Measurements from ENCODE around the gene JPH2.
A peak's percentile ranks its signal among the peaks of the same experiment; 100 is the strongest.
"Not testable (repeated sequence)": the region's sequence is repeated elsewhere in the genome, so short reads cannot be mapped to it uniquely, and the experiment has no call there.

JPH2 gene

GRCh38 chr20:44207126-44207723 is 20.2 kb upstream of the JPH2 start:
- DNase-seq (no peak), ATAC-seq (replicated peaks) (no peak)
- H3K27me3 Mint-ChIP-seq, result no peaks in the 10 kb centered on the region
- peaks cover 58% of the 10 kb centered on the region for H3K36me3 Mint-ChIP-seq (ENCODE audit: insufficient read depth)
- peak overlapping the region in 1 of 2 donors; percentile 36 for H3K4me3 Mint-ChIP-seq
- no peaks in the 10 kb centered on the region for H3K9me3 Mint-ChIP-seq
- peaks cover 32 to 45% of the 10 kb centered on the region in 2 donors for H3K4me1 Mint-ChIP-seq (ENCODE audit: low read depth in 2 of 2)
- H3K27ac Mint-ChIP-seq, result peak overlapping the region in 1 of 2 donors; percentile 35

GRCh38 chr20:44206132-44206531 is 19.1 kb upstream of the JPH2 start:
- peaks cover 62% of the 10 kb centered on the region for H3K36me3 Mint-ChIP-seq (ENCODE audit: insufficient read depth)
- no peak overlapping the region for H3K4me3 Mint-ChIP-seq
- no peak for ATAC-seq (replicated peaks)
- no peak for DNase-seq
- H3K4me1 Mint-ChIP-seq (ENCODE audit: low read depth in 2 of 2), result peaks cover 28 to 40% of the 10 kb centered on the region in 2 donors
- H3K27ac Mint-ChIP-seq, result peak overlapping the region in 1 of 2 donors; percentile 17
- H3K9me3 Mint-ChIP-seq, result no peaks in the 10 kb centered on the region
- H3K27me3 Mint-ChIP-seq, result no peaks in the 10 kb centered on the region

- H3K36me3 Mint-ChIP-seq (ENCODE audit: insufficient read depth), result peaks cover 62% of the 10 kb centered on the region
- no peak overlapping the region for H3K27ac Mint-ChIP-seq
- H3K4me1 Mint-ChIP-seq (ENCODE audit: low read depth in 2 of 2), result peaks cover 29 to 35% of the 10 kb centered on the region in 2 donors
- ATAC-seq (replicated peaks), result no peak
- H3K27me3 Mint-ChIP-seq, result no peaks in the 10 kb centered on the region
- DNase-seq, result no peak
- no peak overlapping the region for H3K4me3 Mint-ChIP-seq
- no peaks in the 10 kb centered on the region for H3K9me3 Mint-ChIP-seq
Observed at GRCh38 chr20:44204832-44205215, 17.8 kb upstream of the JPH2 start.

GRCh38 chr20:44204156-44204831 is 17.3 kb upstream of the JPH2 start:
- no peak for DNase-seq
- Mint-ChIP-seq H3K9me3 (no peaks in the 10 kb centered on the region), H3K27ac (no peak overlapping the region), H3K27me3 (no peaks in the 10 kb centered on the region), H3K36me3 (ENCODE audit: insufficient read depth) (peaks cover 56% of the 10 kb centered on the region), H3K4me1 (ENCODE audit: low read depth in 2 of 2) (peaks cover 25 to 34% of the 10 kb centered on the region in 2 donors), H3K4me3 (no peak overlapping the region)
- no peak for ATAC-seq (replicated peaks)

GRCh38 chr20:44203161-44203560 is 16.2 kb upstream of the JPH2 start:
- Mint-ChIP-seq H3K4me3 (no peak overlapping the region), H3K27ac (peak overlapping the region in 1 of 2 donors; percentile 70), H3K36me3 (ENCODE audit: insufficient read depth) (peaks cover 62% of the 10 kb centered on the region), H3K27me3 (no peaks in the 10 kb centered on the region), H3K9me3 (no peaks in the 10 kb centered on the region), H3K4me1 (ENCODE audit: low read depth in 2 of 2) (peaks cover 20 to 30% of the 10 kb centered on the region in 2 donors)
- no peak for DNase-seq
- no peak for ATAC-seq (replicated peaks)

- H3K4me3 Mint-ChIP-seq, result no peak overlapping the region
- H3K27me3 Mint-ChIP-seq, result no peaks in the 10 kb centered on the region
- peaks cover 77% of the 10 kb centered on the region for H3K36me3 Mint-ChIP-seq (ENCODE audit: insufficient read depth)
- H3K9me3 Mint-ChIP-seq, result no peaks in the 10 kb centered on the region
- peaks cover 16 to 23% of the 10 kb centered on the region in 2 donors for H3K4me1 Mint-ChIP-seq (ENCODE audit: low read depth in 2 of 2)
- DNase-seq (no peak), ATAC-seq (replicated peaks) (no peak)
- no peak overlapping the region for H3K27ac Mint-ChIP-seq
Observed at GRCh38 chr20:44200983-44201382, 14.0 kb upstream of the JPH2 start.

- H3K27me3 Mint-ChIP-seq, result no peaks in the 10 kb centered on the region
- H3K36me3 Mint-ChIP-seq (ENCODE audit: insufficient read depth), result peaks cover 76% of the 10 kb centered on the region
Observed at GRCh38 chr20:44200371-44200770, 13.4 kb upstream of the JPH2 start.

DNA sequence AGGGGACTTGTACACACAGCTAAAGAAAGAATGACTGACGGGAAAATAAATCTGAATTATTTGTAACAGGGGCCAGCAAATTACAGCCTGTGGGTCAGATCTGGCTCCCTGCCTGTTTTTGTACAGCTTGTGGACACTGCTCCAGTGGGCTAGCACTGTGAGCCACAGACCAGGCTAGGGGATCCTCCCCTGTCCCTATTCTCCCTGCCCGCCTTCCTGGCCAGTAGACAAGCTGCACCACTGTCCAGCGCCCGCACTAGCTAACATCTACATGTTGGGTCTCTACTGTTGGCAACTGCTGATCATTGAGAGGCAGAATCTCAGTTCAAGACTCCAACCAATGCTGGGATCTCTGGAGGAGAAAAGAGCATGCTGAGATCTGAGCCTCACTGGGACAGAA is 12.9 kb upstream of the JPH2 start:
- ATAC-seq (replicated peaks) (no peak), DNase-seq (no peak)
- Mint-ChIP-seq H3K9me3 (no peaks in the 10 kb centered on the region), H3K27me3 (no peaks in the 10 kb centered on the region), H3K4me3 (no peak overlapping the region), H3K27ac (peak overlapping the region; percentile 42 to 61), H3K36me3 (ENCODE audit: insufficient read depth) (peaks cover 72% of the 10 kb centered on the region), H3K4me1 (ENCODE audit: low read depth in 2 of 2) (peaks cover 16 to 23% of the 10 kb centered on the region in 2 donors)

More at GRCh38 chr20:44200371-44200770, 13.4 kb upstream of the JPH2 start:
- no peak for ATAC-seq (replicated peaks)
- H3K9me3 Mint-ChIP-seq, result no peaks in the 10 kb centered on the region
- DNase-seq, result no peak
- H3K4me1 Mint-ChIP-seq (ENCODE audit: low read depth in 2 of 2), result peaks cover 16 to 23% of the 10 kb centered on the region in 2 donors
- no peak overlapping the region for H3K4me3 Mint-ChIP-seq
- H3K27ac Mint-ChIP-seq, result peak overlapping the region in 1 of 2 donors; percentile 42

GRCh38 chr20:44198872-44199271 is 11.9 kb upstream of the JPH2 start:
- Mint-ChIP-seq H3K27me3 (no peaks in the 10 kb centered on the region), H3K9me3 (no peaks in the 10 kb centered on the region), H3K4me3 (peak overlapping the region in 1 of 2 donors; percentile 43), H3K4me1 (ENCODE audit: low read depth in 2 of 2) (peaks cover 16 to 23% of the 10 kb centered on the region in 2 donors), H3K36me3 (ENCODE audit: insufficient read depth) (peaks cover 67% of the 10 kb centered on the region), H3K27ac (no peak overlapping the region)
- ATAC-seq (replicated peaks) (peak; percentile 86), DNase-seq (no peak)

- Mint-ChIP-seq H3K4me1 (ENCODE audit: low read depth in 2 of 2) (peaks cover 12 to 13% of the 10 kb centered on the region in 2 donors), H3K27me3 (no peaks in the 10 kb centered on the region), H3K36me3 (ENCODE audit: insufficient read depth) (peaks cover 57% of the 10 kb centered on the region), H3K9me3 (no peaks in the 10 kb centered on the region), H3K27ac (no peak overlapping the region), H3K4me3 (no peak overlapping the region)
- DNase-seq, result no peak
- peak; percentile 40 for ATAC-seq (replicated peaks)
Observed at GRCh38 chr20:44196271-44196670, 9.3 kb upstream of the JPH2 start.

DNA sequence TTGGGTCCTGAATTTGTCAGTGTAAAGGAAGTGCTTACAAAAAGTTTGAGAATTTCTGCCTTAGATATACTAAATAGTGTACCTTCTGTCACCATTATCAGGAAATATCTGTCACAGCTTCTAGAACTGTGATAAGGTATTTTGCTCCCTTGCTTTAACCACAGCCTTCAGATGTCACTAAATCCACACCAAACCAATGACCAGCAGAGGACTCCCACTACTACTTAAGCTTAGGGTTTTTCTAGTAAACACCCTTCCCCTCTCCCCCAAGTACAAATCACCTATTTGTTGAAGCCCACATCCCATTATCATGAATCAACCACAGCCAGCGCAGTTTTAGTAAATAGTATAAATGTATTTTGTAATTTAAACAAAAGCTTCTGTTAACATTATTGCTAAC is 8.6 kb upstream of the JPH2 start:
- no peaks in the 10 kb centered on the region for H3K27me3 Mint-ChIP-seq
- H3K36me3 Mint-ChIP-seq (ENCODE audit: insufficient read depth), result peaks cover 50% of the 10 kb centered on the region
- peaks cover 10 to 12% of the 10 kb centered on the region in 2 donors for H3K4me1 Mint-ChIP-seq (ENCODE audit: low read depth in 2 of 2)
- no peak for ATAC-seq (replicated peaks)
- H3K27ac Mint-ChIP-seq, result peak overlapping the region in 1 of 2 donors; percentile 60
- no peak overlapping the region for H3K4me3 Mint-ChIP-seq
- no peak for DNase-seq
- H3K9me3 Mint-ChIP-seq, result no peaks in the 10 kb centered on the region

DNA sequence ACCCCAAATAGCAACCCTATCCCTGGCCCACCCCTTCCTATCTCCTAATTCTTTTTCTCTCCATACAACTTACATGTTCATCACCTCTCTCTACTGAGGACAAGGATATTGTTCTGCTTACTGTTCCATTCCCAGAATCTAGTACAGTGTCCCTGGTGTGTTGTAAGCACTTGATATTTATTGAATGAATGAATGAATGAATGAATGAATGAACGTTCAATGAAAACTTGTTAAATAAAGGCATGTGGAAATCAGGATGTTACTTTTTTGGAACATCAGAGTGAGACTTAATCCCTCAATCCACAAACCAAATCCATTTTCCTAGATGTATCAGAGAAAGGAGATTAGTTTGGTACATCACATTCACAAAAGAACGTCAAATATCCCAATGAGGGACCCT is 6.8 kb upstream of the JPH2 start:
- ATAC-seq (replicated peaks) (no peak), DNase-seq (no peak)
- peaks cover 41% of the 10 kb centered on the region for H3K36me3 Mint-ChIP-seq (ENCODE audit: insufficient read depth)
- H3K4me1 Mint-ChIP-seq (ENCODE audit: low read depth in 2 of 2), result peaks cover 1 to 2% of the 10 kb centered on the region in 2 donors
- H3K27me3 Mint-ChIP-seq, result peaks cover 4% of the 10 kb centered on the region in 2 donors
- no peak overlapping the region for H3K4me3 Mint-ChIP-seq
- H3K9me3 Mint-ChIP-seq, result no peaks in the 10 kb centered on the region
- H3K27ac Mint-ChIP-seq, result no peak overlapping the region

DNA sequence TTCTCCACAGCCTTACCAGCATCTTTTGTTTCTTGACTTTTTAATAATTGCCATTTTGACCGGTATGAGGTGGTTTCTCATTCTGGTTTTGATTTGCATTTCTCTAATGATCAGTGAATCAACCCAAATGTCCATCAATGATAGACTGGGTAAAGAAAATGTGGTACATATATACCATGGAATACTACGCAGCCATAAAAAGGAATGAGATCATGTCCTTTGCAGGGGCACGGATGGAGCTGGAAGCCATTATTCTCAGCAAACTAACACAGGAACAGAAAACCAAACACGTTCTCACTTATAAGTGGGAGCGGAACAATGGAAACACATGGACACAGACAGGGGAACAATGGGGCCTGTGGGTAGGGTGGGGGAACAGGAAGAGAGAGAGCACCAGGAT is 4.7 kb upstream of the JPH2 start:
- H3K4me3 Mint-ChIP-seq; H3K9me3 Mint-ChIP-seq; H3K4me1 Mint-ChIP-seq (ENCODE audit: low read depth in 2 of 2); DNase-seq; H3K27ac Mint-ChIP-seq; ATAC-seq (replicated peaks): not testable (repeated sequence)
- Mint-ChIP-seq H3K27me3 (peaks cover 23 to 26% of the 10 kb centered on the region in 2 donors), H3K36me3 (ENCODE audit: insufficient read depth) (peaks cover 22% of the 10 kb centered on the region)

DNA sequence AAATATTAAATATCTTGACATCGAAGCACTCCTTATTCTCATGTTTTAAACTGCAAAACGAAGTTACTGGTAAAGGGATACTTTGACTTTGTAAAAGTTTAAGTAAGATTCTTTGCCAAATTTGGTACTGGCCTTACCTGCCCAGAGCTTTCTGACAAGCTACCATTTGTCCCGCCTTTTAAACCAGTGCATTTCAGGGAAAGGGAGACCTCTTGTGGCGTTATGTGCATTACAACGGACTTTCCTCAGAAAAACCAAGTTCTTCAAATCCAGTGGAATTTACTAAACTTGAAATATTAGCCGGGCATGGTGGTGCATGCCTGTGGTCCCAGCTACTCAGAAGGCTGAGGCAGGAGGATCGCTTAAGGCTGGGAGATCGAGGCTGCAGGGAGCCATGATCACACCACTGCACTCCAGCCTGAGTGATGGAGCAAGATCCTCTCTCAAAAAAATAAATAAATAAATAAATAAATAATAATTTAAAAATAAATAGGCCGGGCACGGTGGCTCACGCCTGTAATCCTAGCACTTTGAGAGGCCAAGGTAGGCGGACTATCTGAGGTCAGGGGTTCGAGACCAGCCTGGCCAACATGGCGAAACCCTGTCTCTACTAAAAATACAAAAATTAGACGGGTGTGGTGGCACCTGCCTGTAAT is 3.3 kb upstream of the JPH2 start:
- not testable (repeated sequence) for H3K4me1 Mint-ChIP-seq (ENCODE audit: low read depth in 2 of 2); H3K9me3 Mint-ChIP-seq; H3K4me3 Mint-ChIP-seq; H3K27ac Mint-ChIP-seq
- ATAC-seq (replicated peaks) (peak; percentile 50), DNase-seq (peak; percentile 33 to 50 (median 33))
- peaks cover 36 to 39% of the 10 kb centered on the region in 2 donors for H3K27me3 Mint-ChIP-seq
- peaks cover 10% of the 10 kb centered on the region for H3K36me3 Mint-ChIP-seq (ENCODE audit: insufficient read depth)

Data from effector memory CD8-positive, alpha-beta T cell (primary cell).